Mesendoderm (in vitro differentiated cells): ENCODE results near the gene INTS13.
"Not testable (repeated sequence)": the region's sequence is repeated elsewhere in the genome, so short reads cannot be mapped to it uniquely, and the experiment has no call there.

Source experiments
- DNase-seq: peaks from one replicate; pipeline ENCODE4 v3.0.0; 2013
- H2AK5ac ChIP-seq: 2 replicates; pipeline ENCODE4 v1.6.1; 2013; ENCODE audit warnings: low read length, inconsistent platforms
- H2BK120ac ChIP-seq: 2 replicates; pipeline ENCODE4 v1.6.1; 2013; ENCODE audit warnings: low read depth, mild to moderate bottlenecking, low read length, moderate library complexity, mixed read lengths
- H2BK15ac ChIP-seq: replicated peaks from 2 replicates; pipeline ENCODE4 v1.6.1; 2013; ENCODE audit warnings: low read depth, mild to moderate bottlenecking, moderate library complexity
- H2BK5ac ChIP-seq: 2 replicates; pipeline ENCODE4 v1.6.1; 2013; ENCODE audit warnings: low read length, inconsistent platforms
- H3K18ac ChIP-seq: 2 replicates; pipeline ENCODE4 v1.6.1; 2013; ENCODE audit warnings: mild to moderate bottlenecking, low read length, mixed read lengths
- H3K23ac ChIP-seq: one replicate; pipeline ENCODE4 v1.6.1; 2013; ENCODE audit warnings: low read length
- H3K27ac ChIP-seq: 2 replicates; pipeline ENCODE4 v1.5.1; 2013; ENCODE audit warnings: low read depth, mild to moderate bottlenecking, inconsistent platforms, low read length, moderate library complexity
- H3K27me3 ChIP-seq: 2 replicates; pipeline ENCODE4 v1.6.1; 2013; ENCODE audit warnings: low read length, control low read depth, mild to moderate bottlenecking, inconsistent platforms; ENCODE audit not compliant: insufficient read depth, poor library complexity
- H3K36me3 ChIP-seq: 2 replicates; pipeline ENCODE4 v1.6.1; 2013; ENCODE audit warnings: low read length, inconsistent platforms; ENCODE audit not compliant: control insufficient read depth, insufficient read depth
- H3K4ac ChIP-seq: one replicate; pipeline ENCODE4 v1.6.1; 2013; ENCODE audit warnings: low read depth, mild to moderate bottlenecking, low read length, moderate library complexity
- H3K4me1 ChIP-seq: 2 replicates; pipeline ENCODE4 v1.6.1; 2013; ENCODE audit warnings: low read depth, low read length, inconsistent platforms; ENCODE audit not compliant: control insufficient read depth
- H3K4me2 ChIP-seq: 2 replicates; pipeline ENCODE4 v1.6.1; 2013; ENCODE audit warnings: low read length
- H3K4me3 ChIP-seq: 2 replicates; pipeline ENCODE4 v1.5.1; 2013; ENCODE audit warnings: mild to moderate bottlenecking, low read length
- H3K56ac ChIP-seq: one replicate; pipeline ENCODE4 v1.6.1; 2013; ENCODE audit warnings: low read length
- H3K79me1 ChIP-seq: 2 replicates; pipeline ENCODE4 v1.6.1; 2013; ENCODE audit warnings: low read length, inconsistent platforms
- H3K79me2 ChIP-seq: 2 replicates; pipeline ENCODE4 v1.6.1; 2013; ENCODE audit warnings: mild to moderate bottlenecking, low read length; ENCODE audit not compliant: control insufficient read depth, insufficient read depth
- H3K9ac ChIP-seq: 2 replicates; pipeline ENCODE4 v1.6.1; 2013; ENCODE audit warnings: low read length, inconsistent platforms
- H4K5ac ChIP-seq: one replicate; pipeline ENCODE4 v1.6.1; 2013; ENCODE audit warnings: low read length
- H4K8ac ChIP-seq: one replicate; pipeline ENCODE4 v1.6.1; 2013; ENCODE audit warnings: low read depth, mild to moderate bottlenecking, control low read depth, low read length, moderate library complexity
- WGBS: extraction: QIAGEN DNeasy Blood & Tissue Kit; methylation state at CpG from one replicate; pipeline ENCODE4 v1.1.7; 2013; ENCODE audit warnings: low lambda C conversion rate, missing lambda C conversion rate; ENCODE audit not compliant: insufficient coverage; ENCODE audit errors: extremely low coverage; 5-methylcytosine and 5-hydroxymethylcytosine counted together

The INTS13 gene

GRCh38 chr12:26906024-26906423, 31.8 kb downstream of the INTS13 start:
- no peak for DNase-seq
- Histone ChIP-seq H3K4me1 (no peaks in the 10 kb centered on the region), H3K18ac (no peak overlapping the region), H3K4me3 (no peak overlapping the region), H3K4ac (no peak overlapping the region), H2BK120ac (no peak overlapping the region), H3K9ac (no peak overlapping the region), H3K79me2 (no peaks in the 10 kb centered on the region), H3K56ac (no peak overlapping the region), H2BK5ac (no peak overlapping the region), H3K23ac (no peak overlapping the region), H3K4me2 (no peak overlapping the region), H3K27me3 (no peaks in the 10 kb centered on the region), H4K5ac (no peak overlapping the region), H3K36me3 (no peaks in the 10 kb centered on the region), H2BK15ac (no peak overlapping the region), H2AK5ac (no peak overlapping the region), H3K79me1 (no peaks in the 10 kb centered on the region), H4K8ac (no peak overlapping the region), H3K27ac (no peak overlapping the region)
- WGBS = no CpG with 5 or more reads among the region's 1 CpG

- not testable (repeated sequence) for H3K56ac ChIP-seq, H3K79me1 ChIP-seq, H3K27me3 ChIP-seq, H3K36me3 ChIP-seq, H3K23ac ChIP-seq, H4K8ac ChIP-seq, H3K9ac ChIP-seq, H3K79me2 ChIP-seq, DNase-seq, H2BK120ac ChIP-seq, H2AK5ac ChIP-seq, H3K4me2 ChIP-seq, H3K4me1 ChIP-seq, H4K5ac ChIP-seq, H2BK5ac ChIP-seq, H2BK15ac ChIP-seq, H3K4me3 ChIP-seq, H3K4ac ChIP-seq, H3K18ac ChIP-seq, H3K27ac ChIP-seq
- no CpG with 5 or more reads among the region's 3 CpGs for WGBS
Observed at GRCh38 chr12:26903396-26903795, 34.4 kb downstream of the INTS13 start.

DNA sequence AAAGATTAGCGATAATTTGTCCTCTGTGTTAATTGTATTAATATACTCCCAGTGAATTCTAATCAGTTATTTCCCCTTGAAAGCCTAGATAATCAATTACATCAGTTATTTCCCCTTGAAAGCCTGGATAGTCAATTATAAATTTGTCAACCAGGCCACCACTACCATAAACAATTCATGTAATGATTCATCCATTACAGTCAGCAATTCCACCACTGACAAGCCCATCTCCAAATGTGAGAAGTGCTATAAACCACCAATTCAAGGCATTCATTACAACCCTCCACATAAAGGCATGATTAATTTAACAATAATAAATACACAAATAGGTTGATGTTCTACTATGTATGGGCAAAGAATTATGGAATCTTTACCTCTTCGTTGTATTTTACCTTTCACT, 40.9 kb downstream of the INTS13 start:
- Histone ChIP-seq H3K27ac (no peak overlapping the region), H3K36me3 (peaks cover 3% of the 10 kb centered on the region), H3K79me2 (no peaks in the 10 kb centered on the region), H4K8ac (no peak overlapping the region), H3K56ac (no peak overlapping the region), H4K5ac (no peak overlapping the region), H2BK15ac (no peak overlapping the region), H3K18ac (no peak overlapping the region), H3K4me3 (no peak overlapping the region), H3K27me3 (no peaks in the 10 kb centered on the region), H3K4me1 (no peaks in the 10 kb centered on the region), H2BK5ac (no peak overlapping the region), H3K9ac (no peak overlapping the region), H3K4me2 (no peak overlapping the region), H3K4ac (no peak overlapping the region), H2AK5ac (no peak overlapping the region), H3K79me1 (no peaks in the 10 kb centered on the region), H3K23ac (no peak overlapping the region), H2BK120ac (no peak overlapping the region)
- no peak for DNase-seq
- WGBS = no CpG with 5 or more reads among the region's 2 CpGs

DNA sequence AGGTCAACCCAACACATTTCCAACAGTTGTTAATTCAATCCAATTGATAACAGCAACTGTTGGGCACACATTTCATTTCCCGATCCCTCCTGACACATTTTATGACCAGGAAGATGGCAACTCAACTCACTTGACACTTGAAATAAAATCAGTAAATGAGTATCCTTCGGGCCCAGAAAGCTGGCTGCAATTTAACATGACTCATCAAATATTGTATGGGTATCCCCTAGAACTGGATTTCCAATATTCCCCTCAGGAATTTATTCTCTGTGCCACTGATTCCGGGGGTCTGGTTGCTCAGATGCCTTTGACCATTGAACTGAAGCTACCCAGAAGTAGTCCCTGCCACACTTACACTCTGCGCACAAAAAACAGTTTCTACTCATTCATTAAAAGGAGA, 42.1 kb downstream of the INTS13 start:
- H4K8ac ChIP-seq = no peak overlapping the region
- H3K4ac ChIP-seq = no peak overlapping the region
- no peak overlapping the region for H3K18ac ChIP-seq
- no peak overlapping the region for H3K27ac ChIP-seq
- H3K36me3 ChIP-seq = peaks cover 3% of the 10 kb centered on the region
- no peak overlapping the region for H3K9ac ChIP-seq
- no peak overlapping the region for H2BK15ac ChIP-seq
- H3K56ac ChIP-seq = no peak overlapping the region
- H3K4me2 ChIP-seq = no peak overlapping the region
- no peak overlapping the region for H3K4me3 ChIP-seq
- DNase-seq = no peak
- no peaks in the 10 kb centered on the region for H3K79me2 ChIP-seq
- no peak overlapping the region for H4K5ac ChIP-seq
- no CpG with 5 or more reads among the region's 4 CpGs for WGBS
- H2BK120ac ChIP-seq = no peak overlapping the region
- H3K4me1 ChIP-seq = no peaks in the 10 kb centered on the region
- no peak overlapping the region for H2AK5ac ChIP-seq
- no peaks in the 10 kb centered on the region for H3K27me3 ChIP-seq
- H2BK5ac ChIP-seq = no peak overlapping the region
- H3K79me1 ChIP-seq = no peaks in the 10 kb centered on the region
- H3K23ac ChIP-seq = no peak overlapping the region

DNA sequence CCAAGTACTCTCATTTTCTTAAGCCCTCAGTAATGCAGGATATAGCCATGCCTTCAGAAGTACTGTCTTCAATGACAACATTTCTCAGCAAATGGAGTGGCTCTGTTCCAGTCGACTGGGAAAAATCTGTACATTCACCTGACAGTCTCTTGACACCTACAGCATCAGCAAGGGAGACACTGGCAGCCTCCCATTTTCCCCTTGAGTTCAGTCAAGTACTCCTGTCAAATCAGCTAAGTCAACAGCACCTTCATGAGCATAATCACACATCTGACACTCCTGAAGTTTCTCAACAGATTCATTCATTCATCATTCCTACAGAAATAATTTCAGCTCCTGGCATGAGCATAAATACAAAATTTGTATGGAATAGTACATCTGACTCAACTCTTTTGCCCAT, 46.1 kb downstream of the INTS13 start:
- no peak overlapping the region for H3K23ac ChIP-seq

GRCh38 chr12:26890784-26891183, 47.0 kb downstream of the INTS13 start:
- H2AK5ac ChIP-seq = no peak overlapping the region
- no peak overlapping the region for H4K8ac ChIP-seq
- H3K18ac ChIP-seq = no peak overlapping the region
- no peak overlapping the region for H3K4me3 ChIP-seq
- no peaks in the 10 kb centered on the region for H3K36me3 ChIP-seq
- no peak overlapping the region for H3K9ac ChIP-seq
- no peak overlapping the region for H3K27ac ChIP-seq
- no peak overlapping the region for H2BK120ac ChIP-seq
- H3K27me3 ChIP-seq = no peaks in the 10 kb centered on the region
- no CpG with 5 or more reads among the region's 5 CpGs for WGBS
- H3K4me1 ChIP-seq = no peaks in the 10 kb centered on the region
- H2BK15ac ChIP-seq = no peak overlapping the region
- H3K4ac ChIP-seq = no peak overlapping the region
- H3K79me1 ChIP-seq = no peaks in the 10 kb centered on the region
- no peak overlapping the region for H2BK5ac ChIP-seq
- no peak overlapping the region for H3K56ac ChIP-seq
- no peak overlapping the region for H4K5ac ChIP-seq
- no peak for DNase-seq
- no peak overlapping the region for H3K4me2 ChIP-seq
- no peaks in the 10 kb centered on the region for H3K79me2 ChIP-seq
- no peak overlapping the region for H3K23ac ChIP-seq

More for the DNA sequence above, 46.1 kb downstream of the INTS13 start:
- Histone ChIP-seq H3K18ac (no peak overlapping the region), H2BK120ac (no peak overlapping the region), H2BK5ac (no peak overlapping the region), H2AK5ac (no peak overlapping the region), H3K4me1 (no peaks in the 10 kb centered on the region), H3K4ac (no peak overlapping the region), H3K27me3 (no peaks in the 10 kb centered on the region), H3K79me2 (no peaks in the 10 kb centered on the region), H3K56ac (no peak overlapping the region), H3K36me3 (peaks cover 3% of the 10 kb centered on the region), H3K27ac (no peak overlapping the region), H3K4me2 (no peak overlapping the region), H2BK15ac (no peak overlapping the region), H4K8ac (no peak overlapping the region), H4K5ac (no peak overlapping the region), H3K9ac (no peak overlapping the region), H3K4me3 (no peak overlapping the region), H3K79me1 (no peaks in the 10 kb centered on the region)
- no CpG with 5 or more reads among the region's 1 CpG for WGBS
- DNase-seq = no peak
